ENCODE data around the gene CIZ1.

DNA sequence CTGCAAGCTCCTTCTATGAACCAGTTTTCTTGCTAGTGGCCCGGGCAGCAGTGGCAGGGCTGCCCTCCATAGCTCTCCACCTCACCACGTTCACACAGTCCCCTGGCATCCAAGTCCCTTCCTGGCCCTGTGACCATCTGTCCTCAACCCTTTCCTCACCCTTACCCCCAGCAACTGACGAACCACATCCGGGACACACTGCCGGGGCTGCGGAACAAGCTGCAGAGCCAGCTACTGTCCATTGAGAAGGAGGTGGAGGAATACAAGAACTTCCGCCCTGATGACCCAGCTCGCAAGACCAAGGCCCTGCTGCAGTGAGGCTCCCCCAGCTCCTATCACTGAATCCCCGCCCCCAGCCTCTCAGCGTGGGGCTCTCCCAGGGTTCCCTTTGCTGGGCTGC, 30.7 kb upstream of the CIZ1 start:
- TF ChIP-seq YY1 (IDR thresholded peaks at IDR 0.05; ENCODE audit: insufficient read depth, insufficient read length) (no peak), ZNF274 (IDR thresholded peaks at IDR 0.05; ENCODE audit: low read depth, low read length) (no peak)
